Myometrial cell (primary cell): Measurements from ENCODE around the gene TBC1D13. TPM values are rescaled to one million over a fixed set of nuclear protein-coding genes. Genes with fewer than 3 reads are reported as not detected.

ENCODE experiments used
- total RNA-seq: library from RNA; depleted of rRNA; stranded (reverse); fragments of >200 nt; gene quantifications from 2 replicates; pipeline ENCODE4 v1.2.3, GENCODE V29; 2015

The TBC1D13 gene
- total RNA-seq = 13.5 and 13.6 TPM in 2 replicates

GRCh38 chr9:128786681-128787601, at the start of gene TBC1D13:
Gene TBC1D13 (plus strand): TSS chr9:128787253. CDS start chr9:128787354, 101 bp downstream.

DNA sequence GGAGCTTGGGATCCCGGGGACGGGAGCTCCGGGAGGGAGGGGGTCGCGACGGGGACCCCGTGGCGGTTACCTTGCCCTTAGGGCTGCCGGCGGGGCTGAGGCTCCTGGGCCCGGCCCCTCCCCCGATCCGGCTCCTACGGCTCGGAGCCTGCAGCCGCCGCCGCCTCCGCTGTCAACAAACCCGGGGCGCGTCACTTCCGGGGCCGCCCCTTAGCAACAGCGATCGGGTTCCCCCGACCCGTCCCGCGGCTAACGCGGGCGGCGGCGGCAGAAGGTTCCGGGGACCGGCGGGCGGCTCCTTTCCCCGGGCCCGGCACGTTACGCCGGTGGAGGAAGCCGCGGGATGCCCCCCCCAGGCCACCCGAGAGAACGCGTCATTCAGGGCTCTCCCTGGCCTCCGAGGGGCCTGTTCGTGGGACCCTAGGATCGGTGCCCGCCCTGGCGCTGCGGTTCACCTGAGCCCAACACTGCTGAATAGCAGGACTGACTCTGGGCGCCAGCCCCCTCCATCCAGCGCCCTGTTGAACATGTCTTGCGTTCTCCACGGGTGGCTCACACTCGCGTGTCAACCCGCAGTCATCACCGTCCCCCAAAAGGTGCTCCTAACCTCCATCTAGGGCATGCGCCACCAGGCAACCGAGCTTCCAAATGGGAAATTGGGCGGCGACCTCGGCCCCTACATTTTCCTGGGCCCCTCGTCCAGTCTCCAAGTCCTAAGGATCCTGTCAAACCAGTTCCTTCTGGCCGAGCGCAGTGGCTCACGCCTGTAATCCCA, 15.1 kb upstream of the TBC1D13 start, which contains the start of gene ZER1:
Gene ZER1 (minus strand): TSS at position 183 of the 775 bp plus-strand sequence. CDS start 16,362 bp downstream, outside the sequence.

DNA sequence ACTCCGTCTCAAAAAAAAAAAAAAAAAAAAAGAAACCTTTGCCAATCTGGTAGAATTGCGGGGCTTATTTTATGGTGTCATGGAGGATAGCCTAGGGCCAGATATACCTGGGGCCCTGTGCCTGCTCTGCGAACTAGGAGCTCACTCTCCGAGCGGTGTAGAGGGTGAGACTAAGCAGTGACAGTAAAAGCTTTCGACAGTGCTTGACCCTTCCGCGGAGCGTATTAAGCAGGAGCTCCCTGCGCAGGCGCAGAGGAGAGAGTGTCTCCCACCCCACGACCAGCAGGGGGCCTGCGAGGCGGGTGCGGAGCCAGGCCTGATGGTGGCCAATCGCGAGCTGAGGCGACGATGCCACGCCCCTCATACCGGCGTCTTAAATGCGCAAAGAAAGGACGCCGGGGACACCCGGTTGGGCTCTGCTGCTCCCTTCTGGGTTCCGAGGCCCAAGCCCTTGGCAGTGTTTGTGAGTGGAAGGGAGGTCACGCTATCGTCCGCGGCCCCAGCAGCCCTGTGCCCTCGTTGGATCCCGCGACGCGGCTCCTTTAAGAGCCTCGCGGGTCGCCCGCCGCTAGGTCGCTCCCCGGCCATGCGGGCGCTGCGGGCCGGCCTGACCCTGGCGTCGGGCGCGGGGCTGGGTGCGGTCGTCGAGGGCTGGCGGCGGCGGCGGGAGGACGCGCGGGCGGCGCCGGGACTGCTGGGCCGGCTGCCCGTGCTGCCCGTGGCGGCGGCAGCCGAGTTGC, 31.2 kb downstream of the TBC1D13 start, which contains the start of gene ENDOG:
Gene ENDOG (plus strand): TSS at position 402 of the 740 bp plus-strand sequence. CDS start 185 bp downstream, at position 587.

DNA sequence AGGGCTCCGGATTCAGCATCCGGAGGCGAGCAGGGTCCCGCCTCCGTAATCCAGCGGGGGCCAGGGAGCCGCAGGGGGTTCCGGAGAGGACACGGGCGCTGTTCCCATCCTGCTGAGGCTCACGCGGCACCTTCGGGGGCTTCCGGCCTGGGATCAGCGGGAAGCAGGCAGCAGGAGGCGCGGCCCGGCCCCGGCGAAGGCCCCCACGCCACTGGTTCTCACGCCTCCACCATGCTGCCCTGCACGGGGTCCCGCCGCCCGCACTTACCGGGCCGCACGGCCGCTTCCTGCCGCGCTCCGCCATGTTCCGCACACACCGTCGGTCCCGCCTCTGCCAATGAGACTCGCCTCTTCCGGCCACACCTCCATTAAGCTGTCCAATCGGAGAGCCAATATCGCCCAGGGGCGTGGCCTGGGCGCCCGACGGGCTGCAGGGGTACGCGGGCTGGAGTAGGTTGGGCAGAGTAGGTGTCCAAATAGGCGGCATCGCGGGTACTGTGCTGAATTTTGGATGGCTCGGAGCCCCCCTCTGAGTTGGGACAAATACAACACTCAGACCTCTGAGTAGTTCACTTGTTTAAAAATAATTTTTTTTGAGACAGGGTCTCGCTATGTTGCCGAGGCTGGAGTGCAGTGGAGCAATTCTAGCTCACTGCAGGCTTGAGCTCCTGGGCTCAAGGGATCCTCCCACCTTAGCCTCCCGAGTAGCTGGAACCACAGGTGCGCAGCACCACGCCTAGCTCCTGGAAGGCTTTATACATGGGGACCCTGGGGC, 42.6 kb downstream of the TBC1D13 start, which contains the start of gene SPOUT1:
Gene SPOUT1 (minus strand): TSS at position 318 of the 775 bp plus-strand sequence. CDS start 14 bp downstream, at position 304.

Other genes with a start within 250 kb of the TBC1D13 start
- 195 and 254 TPM in 2 replicates for gene SPTAN1, start 234.7 kb upstream of the TBC1D13 start, total RNA-seq
- 112 and 139 TPM in 2 replicates for gene DYNC2I2, start 130.4 kb upstream of the TBC1D13 start, total RNA-seq
- 258 and 367 TPM in 2 replicates for gene SET, start 98.0 kb upstream of the TBC1D13 start, total RNA-seq
- gene PKN3, start 84.8 kb upstream of the TBC1D13 start, total RNA-seq = 3.7 and 4.6 TPM in 2 replicates
- gene ZDHHC12, start 63.1 kb upstream of the TBC1D13 start, total RNA-seq = 89.1 and 122 TPM in 2 replicates
- gene ZER1, start 15.3 kb upstream of the TBC1D13 start, total RNA-seq = 21.3 and 33.7 TPM in 2 replicates
- gene ENDOG, start 31.2 kb downstream of the TBC1D13 start, total RNA-seq = 28.0 and 40.4 TPM in 2 replicates
- gene SPOUT1, start 42.5 kb downstream of the TBC1D13 start, total RNA-seq = 25.4 and 31.0 TPM in 2 replicates
- 19.1 and 25.7 TPM in 2 replicates for gene KYAT1, start 94.7 kb downstream of the TBC1D13 start, total RNA-seq
- gene LRRC8A, start 94.9 kb downstream of the TBC1D13 start, total RNA-seq = 39.2 and 44.1 TPM in 2 replicates
- gene PHYHD1, start 133.7 kb downstream of the TBC1D13 start, total RNA-seq = 5.5 and 9.7 TPM in 2 replicates
- gene DOLK, start 160.3 kb downstream of the TBC1D13 start, total RNA-seq = 29.1 and 37.5 TPM in 2 replicates
- gene NUP188, start 160.4 kb downstream of the TBC1D13 start, total RNA-seq = 30.8 and 37.9 TPM in 2 replicates
- 38.6 and 39.2 TPM in 2 replicates for gene SH3GLB2, start 241.1 kb downstream of the TBC1D13 start, total RNA-seq
- gene MIGA2, start 249.4 kb downstream of the TBC1D13 start, total RNA-seq = 12.9 and 29.1 TPM in 2 replicates